BE2C (cell line): ENCODE data around the gene CCM2.
"Not testable (repeated sequence)": the region's sequence is repeated elsewhere in the genome, so short reads cannot be mapped to it uniquely, and the experiment has no call there.

Experiments used
- DNase-seq: peaks from one replicate; pipeline ENCODE4 v3.0.0-alpha.2; 2020
- H3K27me3 ChIP-seq: fragments of 250-450 bp; sonication (Bioruptor Pico); 2 replicates; pipeline ENCODE4 v1.5.1; 2020; ENCODE audit warnings: mild to moderate bottlenecking
- H3K36me3 ChIP-seq: fragments of 250-450 bp; sonication (Bioruptor Pico); 2 replicates; pipeline ENCODE4 v1.5.1; 2020; ENCODE audit warnings: mild to moderate bottlenecking
- H3K4me1 ChIP-seq: fragments of 250-450 bp; sonication (Bioruptor Pico); 2 replicates; pipeline ENCODE4 v1.5.1; 2020
- H3K4me3 ChIP-seq: 2 replicates; pipeline ENCODE4 v1.5.1; 2011; ENCODE audit warnings: low read depth, low read length
- H3K9me3 ChIP-seq: fragments of 250-450 bp; sonication (Bioruptor Pico); 2 replicates; pipeline ENCODE4 v1.5.1; 2020
- TF ChIP-seq, protein P1 (sequence below): IDR thresholded peaks from 2 replicates; pipeline ENCODE4 v1.5.1; 2012; ENCODE audit warnings: mild to moderate bottlenecking, low read depth, low read length

CCM2 gene

DNA sequence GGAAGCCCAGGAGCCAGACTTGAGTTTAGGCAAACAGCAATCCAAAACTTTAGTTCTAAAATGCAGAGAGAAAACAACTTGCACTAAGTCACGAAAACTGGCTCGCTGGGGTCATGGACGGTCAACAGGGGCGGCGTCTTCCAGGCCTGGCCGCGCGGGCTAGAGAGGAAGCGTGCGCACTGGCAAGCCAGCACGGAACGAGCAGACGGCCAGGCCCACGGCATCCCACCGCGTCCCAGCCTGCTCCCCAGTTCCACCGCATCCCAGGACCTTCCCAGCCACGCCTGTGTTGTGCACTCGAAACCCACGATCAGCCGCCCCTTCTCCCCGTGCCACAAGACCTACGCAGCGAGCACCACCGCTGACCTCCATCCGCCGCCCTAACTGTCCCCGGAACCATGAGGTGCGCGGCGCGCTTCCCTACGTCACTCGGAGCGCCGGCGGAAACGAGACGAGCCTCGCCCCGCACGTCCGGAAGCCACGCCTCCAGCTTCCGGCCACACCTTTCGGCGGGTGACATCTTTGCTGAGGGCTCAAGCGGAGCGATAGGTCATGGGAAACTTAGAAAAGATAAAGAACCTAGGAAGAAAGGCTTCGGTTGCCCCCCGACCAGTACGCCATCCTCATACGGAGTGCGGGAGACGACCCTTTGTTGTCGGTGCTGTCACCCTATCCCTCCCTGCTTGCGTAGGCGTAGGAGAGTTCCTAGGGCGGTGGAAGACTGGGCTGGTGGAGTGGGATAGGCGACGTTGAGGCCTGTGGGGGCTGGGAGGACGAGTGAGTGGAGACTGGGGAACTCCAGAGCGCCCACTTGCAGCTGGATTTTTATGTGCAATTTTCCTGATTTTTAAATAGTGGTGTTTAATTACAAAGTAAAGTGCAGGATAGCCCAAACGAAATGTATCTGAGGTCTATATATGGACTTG is 111.6 kb downstream of the CCM2 start, which contains the start of gene TBRG4:
Gene TBRG4 (minus strand): TSS at position 400 of the 926 bp plus-strand sequence. CDS start 2,460 bp downstream, outside the sequence.
- TF ChIP-seq, protein P1, sequence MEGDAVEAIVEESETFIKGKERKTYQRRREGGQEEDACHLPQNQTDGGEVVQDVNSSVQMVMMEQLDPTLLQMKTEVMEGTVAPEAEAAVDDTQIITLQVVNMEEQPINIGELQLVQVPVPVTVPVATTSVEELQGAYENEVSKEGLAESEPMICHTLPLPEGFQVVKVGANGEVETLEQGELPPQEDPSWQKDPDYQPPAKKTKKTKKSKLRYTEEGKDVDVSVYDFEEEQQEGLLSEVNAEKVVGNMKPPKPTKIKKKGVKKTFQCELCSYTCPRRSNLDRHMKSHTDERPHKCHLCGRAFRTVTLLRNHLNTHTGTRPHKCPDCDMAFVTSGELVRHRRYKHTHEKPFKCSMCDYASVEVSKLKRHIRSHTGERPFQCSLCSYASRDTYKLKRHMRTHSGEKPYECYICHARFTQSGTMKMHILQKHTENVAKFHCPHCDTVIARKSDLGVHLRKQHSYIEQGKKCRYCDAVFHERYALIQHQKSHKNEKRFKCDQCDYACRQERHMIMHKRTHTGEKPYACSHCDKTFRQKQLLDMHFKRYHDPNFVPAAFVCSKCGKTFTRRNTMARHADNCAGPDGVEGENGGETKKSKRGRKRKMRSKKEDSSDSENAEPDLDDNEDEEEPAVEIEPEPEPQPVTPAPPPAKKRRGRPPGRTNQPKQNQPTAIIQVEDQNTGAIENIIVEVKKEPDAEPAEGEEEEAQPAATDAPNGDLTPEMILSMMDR = peak; percentile 57
- no peaks in the 10 kb centered on the region for H3K9me3 ChIP-seq
- peaks cover 32% of the 10 kb centered on the region for H3K36me3 ChIP-seq
- H3K4me1 ChIP-seq = no peaks in the 10 kb centered on the region
- peak; percentile 96 for DNase-seq
- H3K4me3 ChIP-seq = peak within 1 kb of the TSS; percentile 98
- no peaks in the 10 kb centered on the region for H3K27me3 ChIP-seq

DNA sequence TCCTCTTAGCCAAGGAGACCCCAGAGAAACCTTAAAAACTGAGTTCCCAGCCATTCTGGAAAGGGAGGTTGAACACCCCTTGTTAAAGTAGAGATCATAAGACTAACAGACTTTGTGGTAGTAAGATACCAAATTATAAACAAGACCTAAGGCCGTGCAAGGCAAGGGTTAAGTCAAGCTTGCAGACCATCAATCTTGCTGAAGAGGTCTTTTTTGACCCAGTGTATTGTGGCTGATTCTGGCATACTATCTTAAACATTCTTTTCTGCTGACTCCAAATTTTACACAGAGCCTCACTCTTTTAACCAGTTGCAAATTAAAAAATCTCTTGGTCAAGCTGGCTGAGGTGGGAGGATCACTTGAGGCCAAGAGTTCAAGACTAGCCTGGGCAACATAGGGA is 112.6 kb downstream of the CCM2 start:
- TF ChIP-seq, protein P1 = no peak
- H3K27me3 ChIP-seq = no peaks in the 10 kb centered on the region
- peaks cover 21% of the 10 kb centered on the region for H3K36me3 ChIP-seq
- no peak overlapping the region for H3K4me3 ChIP-seq
- no peak for DNase-seq
- no peaks in the 10 kb centered on the region for H3K9me3 ChIP-seq
- no peaks in the 10 kb centered on the region for H3K4me1 ChIP-seq

DNA sequence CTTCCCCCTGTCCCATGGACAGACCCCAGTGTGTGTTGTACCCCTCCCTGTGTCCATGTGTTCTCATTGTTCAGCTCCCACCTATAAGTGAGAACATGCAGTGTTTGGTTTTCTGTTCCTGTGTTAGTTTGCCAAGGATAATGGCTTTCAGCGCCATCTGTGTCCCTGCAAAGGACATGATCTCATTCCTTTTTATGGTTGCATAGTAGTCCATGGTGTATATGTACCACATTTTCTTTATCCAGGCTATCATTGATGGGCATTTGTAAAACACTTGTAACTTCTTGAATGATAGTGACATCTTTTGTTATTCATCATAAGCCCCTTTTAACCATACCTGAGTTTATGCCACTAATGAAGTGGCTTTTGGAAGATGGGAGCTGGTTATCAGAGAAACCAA is 114.3 kb downstream of the CCM2 start:
- not testable (repeated sequence) for H3K36me3 ChIP-seq, H3K4me3 ChIP-seq, H3K9me3 ChIP-seq, H3K27me3 ChIP-seq, DNase-seq, H3K4me1 ChIP-seq

DNA sequence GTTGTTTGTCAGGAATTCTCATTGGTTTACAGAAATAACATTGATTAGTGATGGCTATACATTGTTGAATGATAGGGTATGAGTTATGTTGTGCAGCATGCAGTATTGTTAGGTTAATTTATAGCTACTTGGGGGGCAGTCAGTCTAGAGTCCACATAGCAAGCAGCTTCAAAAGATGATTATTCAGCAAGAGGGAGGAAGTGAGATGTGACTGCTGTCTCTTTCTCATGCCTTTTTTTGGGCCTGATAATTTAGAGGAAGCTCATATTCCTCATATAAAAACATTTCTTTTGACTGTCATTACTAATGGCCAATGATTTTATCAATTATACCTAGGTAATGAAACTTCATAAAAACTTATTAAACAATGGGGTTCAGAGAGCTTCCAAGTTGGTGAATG is 114.9 kb downstream of the CCM2 start:
- Histone ChIP-seq H3K4me1 (no peaks in the 10 kb centered on the region), H3K4me3 (no peak overlapping the region), H3K9me3 (no peaks in the 10 kb centered on the region), H3K36me3 (no peaks in the 10 kb centered on the region), H3K27me3 (no peaks in the 10 kb centered on the region)
- TF ChIP-seq, protein P1 = no peak
- DNase-seq = no peak

DNA sequence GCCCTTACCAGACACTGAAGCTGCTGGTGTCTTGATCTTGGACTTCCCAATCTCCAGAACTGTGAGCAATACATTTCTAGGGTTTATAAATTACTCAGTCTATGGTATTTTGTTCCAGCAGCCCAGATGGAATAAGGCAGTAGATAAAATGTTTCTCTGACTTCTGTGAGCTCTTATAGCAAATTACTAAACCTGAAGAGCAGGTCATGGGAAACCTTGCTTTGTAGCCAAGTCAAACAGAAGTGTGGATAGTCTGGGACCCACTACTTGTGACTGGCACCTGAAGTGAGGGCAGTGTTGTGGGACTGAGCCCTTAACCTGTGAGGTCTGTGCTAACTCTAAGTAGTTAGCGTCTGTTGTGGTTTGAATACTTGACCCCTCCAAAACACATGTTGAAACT is 116.0 kb downstream of the CCM2 start:
- Histone ChIP-seq H3K36me3 (no peaks in the 10 kb centered on the region), H3K9me3 (no peaks in the 10 kb centered on the region), H3K4me3 (no peak overlapping the region), H3K27me3 (no peaks in the 10 kb centered on the region), H3K4me1 (no peaks in the 10 kb centered on the region)
- no peak for DNase-seq
- TF ChIP-seq, protein P1 = no peak

DNA sequence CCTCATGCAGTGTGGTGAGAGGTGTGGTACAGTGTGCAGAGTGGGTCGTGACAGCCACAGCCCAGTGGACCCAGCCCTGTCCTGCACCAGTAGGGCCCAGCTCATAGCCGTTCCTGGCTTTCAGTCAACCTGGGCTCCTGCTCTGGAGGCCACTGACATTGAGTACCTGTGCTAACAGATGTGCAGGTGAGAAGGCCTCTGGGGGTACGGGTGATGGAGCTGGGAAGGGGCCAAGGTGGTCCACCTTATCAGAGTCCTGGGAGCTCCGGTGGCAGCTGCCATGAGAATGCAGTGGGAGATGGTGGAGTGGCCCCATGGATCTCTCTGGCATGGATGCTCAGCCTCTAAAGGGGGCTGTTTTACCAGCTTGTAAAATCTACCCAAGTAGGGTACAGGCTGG is 117.6 kb downstream of the CCM2 start:
- H3K4me3 ChIP-seq = no peak overlapping the region
- H3K4me1 ChIP-seq = no peaks in the 10 kb centered on the region
- H3K9me3 ChIP-seq = no peaks in the 10 kb centered on the region
- TF ChIP-seq, protein P1 = no peak
- DNase-seq = no peak
- H3K27me3 ChIP-seq = no peaks in the 10 kb centered on the region
- H3K36me3 ChIP-seq = no peaks in the 10 kb centered on the region
